Measurements from ENCODE around the gene ITPRID2. TPM values are rescaled to one million over a fixed set of nuclear protein-coding genes. Genes with fewer than 3 reads are reported as not detected.

ITPRID2 gene
- total RNA-seq, 4 donors from 2014 or later: 84.5 to 159 (median 114) TPM

DNA sequence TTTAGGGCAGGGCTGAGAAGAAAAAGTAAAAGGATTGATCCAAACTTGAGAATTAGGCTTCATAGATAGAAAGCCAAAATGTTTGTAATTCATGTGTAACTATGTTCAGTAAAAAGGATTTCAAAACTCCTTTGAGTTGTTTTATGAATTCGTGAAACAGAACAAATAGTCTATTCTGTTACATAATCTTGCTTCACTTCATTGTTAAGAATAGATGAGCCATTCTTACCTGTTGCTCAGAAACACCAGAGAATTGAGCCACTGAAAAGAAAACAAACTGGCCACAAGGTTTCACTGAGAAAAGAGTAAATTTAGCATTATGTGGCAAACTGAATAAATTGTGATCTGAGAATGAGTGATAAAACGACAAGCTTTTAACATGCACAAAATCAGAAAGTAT, 4.5 kb upstream of the ITPRID2 start:
- intact Hi-C loops (cut with DNase I; ENCODE audit: low total_unique reads): no loop called here
- TF ChIP-seq, protein P1, sequence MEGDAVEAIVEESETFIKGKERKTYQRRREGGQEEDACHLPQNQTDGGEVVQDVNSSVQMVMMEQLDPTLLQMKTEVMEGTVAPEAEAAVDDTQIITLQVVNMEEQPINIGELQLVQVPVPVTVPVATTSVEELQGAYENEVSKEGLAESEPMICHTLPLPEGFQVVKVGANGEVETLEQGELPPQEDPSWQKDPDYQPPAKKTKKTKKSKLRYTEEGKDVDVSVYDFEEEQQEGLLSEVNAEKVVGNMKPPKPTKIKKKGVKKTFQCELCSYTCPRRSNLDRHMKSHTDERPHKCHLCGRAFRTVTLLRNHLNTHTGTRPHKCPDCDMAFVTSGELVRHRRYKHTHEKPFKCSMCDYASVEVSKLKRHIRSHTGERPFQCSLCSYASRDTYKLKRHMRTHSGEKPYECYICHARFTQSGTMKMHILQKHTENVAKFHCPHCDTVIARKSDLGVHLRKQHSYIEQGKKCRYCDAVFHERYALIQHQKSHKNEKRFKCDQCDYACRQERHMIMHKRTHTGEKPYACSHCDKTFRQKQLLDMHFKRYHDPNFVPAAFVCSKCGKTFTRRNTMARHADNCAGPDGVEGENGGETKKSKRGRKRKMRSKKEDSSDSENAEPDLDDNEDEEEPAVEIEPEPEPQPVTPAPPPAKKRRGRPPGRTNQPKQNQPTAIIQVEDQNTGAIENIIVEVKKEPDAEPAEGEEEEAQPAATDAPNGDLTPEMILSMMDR (IDR thresholded peaks at IDR 0.05): no peak
- no peak for TF ChIP-seq POLR2A (IDR thresholded peaks at IDR 0.05)
- no peaks in the 10 kb centered on the region for H3K9me3 ChIP-seq
- H3K36me3 ChIP-seq: no peaks in the 10 kb centered on the region
- H3K4me3 ChIP-seq: no peak overlapping the region
- no peaks in the 10 kb centered on the region for H3K4me1 ChIP-seq
- no peak overlapping the region for H3K27ac ChIP-seq
- H3K27me3 ChIP-seq: no peaks in the 10 kb centered on the region
- DNase-seq: no peak

DNA sequence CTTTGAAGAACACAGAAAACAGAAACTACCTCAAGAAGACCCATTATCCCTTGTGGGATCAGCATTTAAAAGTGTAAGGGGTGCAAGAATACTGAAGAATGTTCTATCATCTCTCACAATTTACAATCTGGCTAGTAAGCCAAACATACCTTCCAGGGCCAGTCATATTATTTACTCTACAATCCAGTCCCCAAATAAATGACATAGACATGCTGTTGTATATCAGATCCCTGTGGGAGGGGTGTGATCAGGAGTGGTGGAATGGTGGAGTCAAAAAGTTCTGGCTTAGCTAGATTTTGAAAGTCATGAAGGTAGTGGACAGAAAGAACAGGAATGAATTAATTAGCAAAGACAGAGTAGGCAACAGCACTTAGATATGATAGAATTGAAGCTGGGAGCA, 1.8 kb upstream of the ITPRID2 start:
- Histone ChIP-seq H3K4me3 (no peak overlapping the region), H3K9me3 (no peaks in the 10 kb centered on the region), H3K27ac (peak overlapping the region; percentile 76 to 90), H3K4me1 (no peaks in the 10 kb centered on the region), H3K27me3 (no peaks in the 10 kb centered on the region), H3K36me3 (no peaks in the 10 kb centered on the region)
- DNase-seq: no peak
- TF ChIP-seq POLR2A (IDR thresholded peaks at IDR 0.05): no peak
- TF ChIP-seq, protein P1 (IDR thresholded peaks at IDR 0.05): no peak
- intact Hi-C loops (cut with DNase I; ENCODE audit: low total_unique reads): no loop called here

DNA sequence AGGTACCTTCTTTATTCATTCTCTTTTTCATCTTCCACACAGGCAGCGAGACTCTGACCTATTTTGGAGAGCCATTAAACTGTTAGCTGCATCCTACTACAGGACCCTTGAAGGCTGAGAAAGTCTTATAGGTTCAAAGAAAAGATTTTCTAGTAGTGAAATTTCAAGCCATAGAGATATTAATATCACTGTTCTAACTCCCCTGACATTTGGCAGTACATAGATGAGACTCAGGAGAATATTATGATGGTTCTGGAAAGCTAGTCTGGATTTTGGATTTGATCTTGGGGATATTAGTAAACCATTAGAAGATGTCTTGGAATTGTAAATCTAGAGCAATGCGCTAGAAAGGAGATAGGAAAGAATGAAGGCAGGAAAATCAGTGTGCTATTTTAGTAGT, 1.3 kb upstream of the ITPRID2 start:
- no peak for DNase-seq

DNA sequence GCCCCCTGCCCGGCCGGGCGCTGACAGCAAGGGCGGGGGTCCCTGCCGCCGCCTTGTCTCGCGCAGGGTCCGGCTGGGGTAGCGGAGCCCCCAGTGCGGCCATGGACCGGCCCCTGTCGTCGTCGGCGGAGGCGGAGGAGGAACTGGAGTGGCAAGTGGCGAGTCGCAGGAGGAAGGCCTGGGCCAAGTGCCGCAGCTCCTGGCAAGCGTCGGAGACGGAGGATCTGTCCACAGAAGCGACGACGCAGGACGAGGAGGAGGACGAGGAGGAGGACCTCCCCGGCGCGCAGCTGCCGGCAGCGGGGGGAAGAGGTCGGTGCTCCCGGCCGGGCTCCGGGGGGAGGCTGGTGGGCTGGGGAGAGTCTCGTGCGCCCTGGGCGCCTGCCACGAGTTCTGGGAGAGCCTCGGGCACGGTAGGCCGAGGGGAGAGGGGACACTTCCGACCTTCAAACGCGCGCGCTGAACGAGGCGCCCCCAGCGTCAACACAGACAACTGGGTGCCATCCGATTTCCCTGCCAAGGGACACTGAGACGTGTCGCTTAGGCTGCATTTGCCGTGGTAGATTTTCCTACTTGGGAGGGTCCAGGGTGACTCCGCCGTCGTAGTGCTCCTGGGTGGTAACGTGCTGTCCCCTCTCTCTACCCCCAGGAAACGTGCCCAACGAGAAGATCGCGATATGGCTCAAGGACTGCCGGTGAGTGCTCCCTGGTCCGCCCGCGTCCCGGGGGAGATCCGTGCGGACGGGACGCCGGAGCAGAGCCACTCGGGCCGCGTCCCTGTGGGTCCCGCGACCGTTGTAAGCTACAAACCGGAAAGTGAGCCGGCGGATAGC, 652 bp downstream of the ITPRID2 start:
- H3K36me3 ChIP-seq: no peaks in the 10 kb centered on the region
- peak overlapping the region; percentile 90 to 92 for H3K27ac ChIP-seq
- no peaks in the 10 kb centered on the region for H3K4me1 ChIP-seq
- no peaks in the 10 kb centered on the region for H3K9me3 ChIP-seq
- DNase-seq: peak; percentile 57 to 65
- peak in 1 of 2 donors; percentile 6 for TF ChIP-seq POLR2A (IDR thresholded peaks at IDR 0.05)
- TF ChIP-seq, protein P1 (IDR thresholded peaks at IDR 0.05): no peak
- H3K27me3 ChIP-seq: no peaks in the 10 kb centered on the region
- intact Hi-C loops (cut with DNase I; ENCODE audit: low total_unique reads): no loop called here
- H3K4me3 ChIP-seq: peak overlapping the region; percentile 72 to 82

More for the DNA sequence above, 1.3 kb upstream of the ITPRID2 start:
- intact Hi-C loops (cut with DNase I; ENCODE audit: low total_unique reads): no loop called here
- no peaks in the 10 kb centered on the region for H3K36me3 ChIP-seq
- no peaks in the 10 kb centered on the region for H3K9me3 ChIP-seq
- no peaks in the 10 kb centered on the region for H3K27me3 ChIP-seq
- H3K27ac ChIP-seq: peak overlapping the region; percentile 76 to 90
- TF ChIP-seq POLR2A (IDR thresholded peaks at IDR 0.05): no peak
- TF ChIP-seq, protein P1 (IDR thresholded peaks at IDR 0.05): no peak
- no peak overlapping the region for H3K4me3 ChIP-seq
- H3K4me1 ChIP-seq: no peaks in the 10 kb centered on the region

DNA sequence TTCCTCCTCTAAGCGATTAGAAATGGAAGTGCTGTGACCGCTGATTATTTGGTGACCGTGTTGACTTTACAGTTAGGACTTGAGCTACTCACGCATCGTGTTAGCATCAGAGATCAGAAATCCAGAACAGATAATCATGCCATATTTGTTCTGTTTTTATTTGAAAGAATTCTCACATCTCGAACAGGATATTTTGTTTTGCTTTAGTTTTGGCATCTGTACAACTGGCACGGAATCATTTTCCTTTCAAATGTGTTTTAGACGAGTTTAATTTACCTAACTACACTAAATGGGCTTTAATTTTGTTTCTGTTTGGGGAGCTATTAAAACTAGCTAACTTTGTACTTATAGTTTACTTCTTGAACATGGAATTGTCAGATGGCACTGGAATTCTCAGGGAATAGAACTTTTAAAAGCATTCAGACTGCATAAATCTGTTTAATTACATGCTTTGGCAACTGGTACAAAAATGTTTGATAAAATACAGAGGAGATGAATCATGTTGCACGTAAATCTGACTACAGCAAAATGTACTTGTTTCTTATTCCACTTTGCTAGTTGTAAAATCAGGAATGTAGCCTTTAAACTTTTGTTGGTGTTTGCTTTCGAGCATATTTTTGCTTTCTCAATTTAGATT, 1.4 kb downstream of the ITPRID2 start:
- TF ChIP-seq POLR2A (IDR thresholded peaks at IDR 0.05): no peak
- no peak for DNase-seq
- Histone ChIP-seq H3K4me3 (peak overlapping the region; percentile 72 to 82), H3K36me3 (no peaks in the 10 kb centered on the region), H3K9me3 (no peaks in the 10 kb centered on the region), H3K4me1 (no peaks in the 10 kb centered on the region), H3K27ac (peak overlapping the region; percentile 90 to 92), H3K27me3 (no peaks in the 10 kb centered on the region)
- intact Hi-C loops (cut with DNase I; ENCODE audit: low total_unique reads): no loop called here

Measured in uterus (tissue), 4 donors.